ENCODE results near the gene CMTM5.

CMTM5 gene

DNA sequence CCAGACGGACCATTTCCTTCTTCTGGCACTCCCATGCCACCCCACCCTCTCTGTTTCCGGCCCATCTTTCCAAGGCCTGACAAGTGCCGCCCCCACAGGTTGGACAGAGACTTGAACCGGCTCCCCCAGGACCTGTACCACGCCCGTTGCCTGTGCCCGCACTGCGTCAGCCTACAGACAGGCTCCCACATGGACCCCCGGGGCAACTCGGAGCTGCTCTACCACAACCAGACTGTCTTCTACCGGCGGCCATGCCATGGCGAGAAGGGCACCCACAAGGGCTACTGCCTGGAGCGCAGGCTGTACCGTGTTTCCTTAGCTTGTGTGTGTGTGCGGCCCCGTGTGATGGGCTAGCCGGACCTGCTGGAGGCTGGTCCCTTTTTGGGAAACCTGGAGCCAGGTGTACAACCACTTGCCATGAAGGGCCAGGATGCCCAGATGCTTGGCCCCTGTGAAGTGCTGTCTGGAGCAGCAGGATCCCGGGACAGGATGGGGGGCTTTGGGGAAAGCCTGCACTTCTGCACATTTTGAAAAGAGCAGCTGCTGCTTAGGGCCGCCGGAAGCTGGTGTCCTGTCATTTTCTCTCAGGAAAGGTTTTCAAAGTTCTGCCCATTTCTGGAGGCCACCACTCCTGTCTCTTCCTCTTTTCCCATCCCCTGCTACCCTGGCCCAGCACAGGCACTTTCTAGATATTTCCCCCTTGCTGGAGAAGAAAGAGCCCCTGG lies 1.2 kb upstream of the CMTM5 start:
- DNase-seq (ENCODE audit: low spot score): no peak
- TF ChIP-seq CTCF (IDR thresholded peaks at IDR 0.05; ENCODE audit: extremely low read depth, missing control alignments): no peak

- no peak for DNase-seq (ENCODE audit: low spot score)
- TF ChIP-seq CTCF (IDR thresholded peaks at IDR 0.05; ENCODE audit: extremely low read depth, missing control alignments): no peak
These were observed 328 bp downstream of the CMTM5 start for GRCh38 chr14:23377198-23377550.

- no peak for DNase-seq (ENCODE audit: low spot score)
- no peak for TF ChIP-seq CTCF (IDR thresholded peaks at IDR 0.05; ENCODE audit: extremely low read depth, missing control alignments)
These were observed 1.0 kb downstream of the CMTM5 start for GRCh38 chr14:23377573-23378563.

- no peak for TF ChIP-seq CTCF (IDR thresholded peaks at IDR 0.05; ENCODE audit: extremely low read depth, missing control alignments)
- no peak for DNase-seq (ENCODE audit: low spot score)
These were observed 1.9 kb downstream of the CMTM5 start for GRCh38 chr14:23378612-23379220.

DNA sequence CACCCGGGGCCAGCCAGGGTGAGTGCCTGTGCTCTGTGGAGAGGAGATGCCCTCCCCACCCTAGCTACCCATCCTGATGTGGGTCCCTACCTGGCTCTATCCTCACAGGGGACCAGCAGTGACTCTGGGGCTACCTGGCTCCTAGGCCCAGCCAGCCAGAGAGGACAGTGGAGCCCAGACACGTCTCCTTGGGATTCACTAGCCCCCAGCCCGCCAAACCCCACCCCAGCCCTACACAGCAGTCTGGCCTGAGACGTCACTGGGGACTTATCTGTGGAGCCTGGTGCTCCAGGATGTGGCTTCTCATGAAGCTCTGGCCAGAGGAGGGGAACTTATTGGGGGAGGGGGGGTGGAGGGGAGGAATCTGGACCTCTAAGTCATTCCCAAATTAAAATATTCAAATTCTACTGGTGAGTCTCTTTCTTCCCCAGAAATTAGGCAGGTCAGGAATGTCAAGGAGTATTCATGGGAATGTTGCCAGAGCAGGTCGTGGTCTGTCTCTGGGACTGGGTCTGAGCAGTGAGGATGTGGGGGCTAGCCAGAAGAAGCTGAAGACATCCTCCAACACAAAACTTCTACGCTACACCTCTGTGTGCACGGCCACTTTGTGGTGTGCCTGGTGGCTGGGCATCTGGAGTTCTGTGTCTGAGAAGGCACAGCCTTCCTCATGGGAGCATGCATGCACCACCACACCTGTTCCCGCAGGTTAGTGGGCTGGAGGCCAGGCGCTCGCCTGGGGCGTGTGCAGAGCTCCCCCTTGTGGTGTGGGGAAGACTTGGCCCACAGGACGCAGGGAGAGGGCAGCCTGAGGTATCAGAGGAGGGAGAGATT lies 2.7 kb downstream of the CMTM5 start:
- peak; percentile 83 for DNase-seq (ENCODE audit: low spot score)
- TF ChIP-seq CTCF (IDR thresholded peaks at IDR 0.05; ENCODE audit: extremely low read depth, missing control alignments): peak; percentile 93

DNA sequence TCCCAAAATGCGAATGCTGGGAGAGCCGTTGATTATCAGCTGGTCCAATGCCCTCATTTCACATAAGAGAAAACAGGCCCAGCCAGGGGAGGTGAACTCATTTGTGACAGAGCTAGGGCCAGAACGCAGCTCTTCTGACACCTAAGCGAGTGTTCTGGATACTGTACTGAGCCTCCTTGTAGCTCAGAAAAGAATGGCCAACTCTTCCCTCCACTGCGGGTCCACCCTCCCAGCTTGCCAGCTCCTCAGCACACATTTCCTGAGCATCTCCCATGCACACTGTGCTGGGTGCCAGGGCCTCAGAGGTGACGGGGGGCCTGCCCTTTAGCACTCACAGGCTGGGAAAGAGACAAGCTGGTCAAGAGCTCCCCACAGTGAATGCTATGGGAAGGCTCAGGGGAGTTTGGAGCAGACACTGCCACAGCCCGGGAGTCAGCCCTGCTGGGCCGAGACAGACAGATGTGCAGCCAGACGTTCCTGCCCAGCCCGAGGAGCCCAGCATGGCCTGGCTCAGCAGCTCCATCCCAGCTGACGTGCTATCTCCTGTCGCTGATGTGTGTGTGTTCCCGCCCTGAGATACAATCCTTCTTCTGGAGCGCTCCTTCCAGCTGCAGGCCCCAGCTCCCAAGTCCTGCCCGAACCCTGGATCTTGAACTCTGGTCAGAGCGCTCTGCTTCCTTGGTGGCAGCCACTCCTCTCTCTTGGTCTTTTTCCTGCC lies 3.5 kb downstream of the CMTM5 start:
- no peak for TF ChIP-seq CTCF (IDR thresholded peaks at IDR 0.05; ENCODE audit: extremely low read depth, missing control alignments)
- DNase-seq (ENCODE audit: low spot score): no peak

Measured in GM20000 (cell line).